GM12864 (cell line): ENCODE results near the gene IGSF11.
"Not testable (repeated sequence)": the region's sequence is repeated elsewhere in the genome, so short reads cannot be mapped to it uniquely, and the experiment has no call there.

ENCODE experiments used
- DNase-seq: peaks from one replicate; pipeline ENCODE4 v3.0.0-alpha.2; 2011; ENCODE audit warnings: low read depth
- H3K4me3 ChIP-seq: 2 replicates; pipeline ENCODE4 v1.5.1; 2011; ENCODE audit warnings: mild to moderate bottlenecking, low read depth, low read length, control low read depth
- TF ChIP-seq, protein P1 (sequence below): IDR thresholded peaks from 2 replicates; pipeline ENCODE4 v1.5.1; 2011; ENCODE audit warnings: low read depth, mild to moderate bottlenecking, moderate library complexity, low read length, control low read depth, inconsistent platforms; ENCODE audit errors: missing control alignments

Gene IGSF11, protein sequence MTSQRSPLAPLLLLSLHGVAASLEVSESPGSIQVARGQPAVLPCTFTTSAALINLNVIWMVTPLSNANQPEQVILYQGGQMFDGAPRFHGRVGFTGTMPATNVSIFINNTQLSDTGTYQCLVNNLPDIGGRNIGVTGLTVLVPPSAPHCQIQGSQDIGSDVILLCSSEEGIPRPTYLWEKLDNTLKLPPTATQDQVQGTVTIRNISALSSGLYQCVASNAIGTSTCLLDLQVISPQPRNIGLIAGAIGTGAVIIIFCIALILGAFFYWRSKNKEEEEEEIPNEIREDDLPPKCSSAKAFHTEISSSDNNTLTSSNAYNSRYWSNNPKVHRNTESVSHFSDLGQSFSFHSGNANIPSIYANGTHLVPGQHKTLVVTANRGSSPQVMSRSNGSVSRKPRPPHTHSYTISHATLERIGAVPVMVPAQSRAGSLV

DNA sequence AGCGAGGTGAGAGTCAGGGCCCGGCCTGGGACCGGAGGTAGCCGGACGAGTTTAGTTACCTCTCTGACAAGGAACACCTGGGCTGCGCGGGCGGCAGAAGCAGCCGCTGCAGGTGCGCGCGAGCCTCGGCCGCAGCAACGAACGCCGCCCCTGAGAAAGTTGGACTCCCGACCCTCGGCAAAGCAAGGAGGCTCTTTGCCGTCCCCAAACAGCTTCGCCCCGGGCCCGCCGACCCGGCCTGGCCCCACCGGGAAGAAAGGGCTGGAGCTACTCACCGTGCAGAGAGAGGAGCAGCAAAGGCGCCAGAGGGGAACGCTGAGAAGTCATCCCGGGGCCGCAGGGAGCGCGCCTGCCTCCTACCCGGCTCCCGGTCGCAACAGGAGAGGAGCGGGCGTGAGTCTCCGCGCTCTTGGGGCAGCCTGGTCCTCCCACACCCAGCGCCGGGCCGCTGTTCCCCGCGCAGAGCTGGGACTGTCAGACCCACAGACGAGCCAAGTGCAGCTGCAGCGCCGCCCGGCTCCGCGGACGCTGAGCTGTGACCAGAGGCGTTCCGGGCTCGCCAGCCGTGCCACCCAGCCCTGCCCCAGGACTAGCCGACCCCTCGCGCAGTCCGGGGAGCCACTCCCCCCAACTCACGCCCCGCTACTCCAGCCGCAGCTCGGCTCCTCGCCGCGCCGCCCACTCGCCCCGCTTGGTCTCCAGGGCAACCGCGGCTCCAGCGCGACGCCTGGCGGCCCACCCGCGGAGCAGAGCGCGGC, at the start of gene IGSF11:
TSS of gene IGSF11 (minus strand) at position 591 of the 758 bp plus-strand sequence. CDS start at position 327, 264 bp downstream.
- DNase-seq: no peak
- TF ChIP-seq, protein P1, sequence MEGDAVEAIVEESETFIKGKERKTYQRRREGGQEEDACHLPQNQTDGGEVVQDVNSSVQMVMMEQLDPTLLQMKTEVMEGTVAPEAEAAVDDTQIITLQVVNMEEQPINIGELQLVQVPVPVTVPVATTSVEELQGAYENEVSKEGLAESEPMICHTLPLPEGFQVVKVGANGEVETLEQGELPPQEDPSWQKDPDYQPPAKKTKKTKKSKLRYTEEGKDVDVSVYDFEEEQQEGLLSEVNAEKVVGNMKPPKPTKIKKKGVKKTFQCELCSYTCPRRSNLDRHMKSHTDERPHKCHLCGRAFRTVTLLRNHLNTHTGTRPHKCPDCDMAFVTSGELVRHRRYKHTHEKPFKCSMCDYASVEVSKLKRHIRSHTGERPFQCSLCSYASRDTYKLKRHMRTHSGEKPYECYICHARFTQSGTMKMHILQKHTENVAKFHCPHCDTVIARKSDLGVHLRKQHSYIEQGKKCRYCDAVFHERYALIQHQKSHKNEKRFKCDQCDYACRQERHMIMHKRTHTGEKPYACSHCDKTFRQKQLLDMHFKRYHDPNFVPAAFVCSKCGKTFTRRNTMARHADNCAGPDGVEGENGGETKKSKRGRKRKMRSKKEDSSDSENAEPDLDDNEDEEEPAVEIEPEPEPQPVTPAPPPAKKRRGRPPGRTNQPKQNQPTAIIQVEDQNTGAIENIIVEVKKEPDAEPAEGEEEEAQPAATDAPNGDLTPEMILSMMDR: peak; percentile 59
- peak within 1 kb of the TSS; percentile 49 for H3K4me3 ChIP-seq

DNA sequence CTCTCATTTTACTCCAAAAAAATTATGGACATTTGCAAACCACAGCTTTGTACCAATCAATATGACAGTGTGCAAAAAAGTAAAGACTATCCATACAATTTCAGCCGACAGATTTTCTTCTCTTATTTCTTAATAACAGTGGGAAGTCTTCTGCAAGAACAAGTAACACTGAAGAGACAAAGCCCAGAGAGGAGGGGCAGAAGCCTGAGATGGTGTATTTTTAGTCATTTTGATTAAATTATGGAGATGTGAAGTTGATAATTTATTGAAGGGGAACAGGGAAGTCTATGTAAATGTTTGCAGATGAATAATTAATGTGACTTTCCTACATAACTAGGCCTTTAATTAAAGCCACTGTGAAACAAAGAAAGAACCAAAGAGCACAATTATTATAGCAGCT, 45.7 kb upstream of the IGSF11 start:
- DNase-seq: no peak

DNA sequence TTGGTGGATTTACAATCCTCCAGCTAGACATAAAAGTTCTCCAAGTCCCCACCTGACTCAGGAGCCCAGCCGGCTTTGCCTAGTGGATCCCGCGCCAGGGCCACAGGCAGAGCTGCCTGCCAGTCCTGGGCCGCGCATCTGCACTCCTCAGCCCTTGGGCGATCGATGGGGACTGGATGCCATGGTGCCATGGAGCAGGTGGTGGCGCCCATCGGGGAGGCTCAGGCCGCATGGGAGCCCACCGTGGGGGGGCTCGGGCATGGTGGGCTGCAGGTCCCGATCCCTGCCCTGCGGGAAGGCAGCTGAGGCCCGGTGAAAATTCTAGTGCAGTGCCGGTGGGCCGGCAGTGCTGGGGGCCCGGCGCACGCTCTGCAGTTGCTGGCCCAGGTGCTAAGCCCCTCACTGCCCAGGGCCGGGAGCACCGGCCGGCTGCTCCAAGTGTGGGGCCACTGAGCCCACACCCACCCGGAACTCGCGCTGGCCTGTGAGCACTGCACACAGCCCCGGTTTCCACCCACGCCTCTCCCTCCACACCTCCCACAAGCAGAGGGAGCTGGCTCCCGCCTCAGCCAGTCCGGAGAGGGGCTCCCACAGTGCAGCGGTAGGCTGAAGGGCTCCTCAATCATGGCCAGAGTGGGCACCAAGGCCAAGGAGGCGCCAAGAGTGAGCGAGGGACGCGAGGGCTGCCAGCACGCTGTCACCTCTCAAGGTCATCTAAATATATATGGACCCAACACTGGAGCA, 38.8 kb upstream of the IGSF11 start:
- TF ChIP-seq, protein P1: no peak
- DNase-seq: no peak

More for the DNA sequence above, 45.7 kb upstream of the IGSF11 start:
- H3K4me3 ChIP-seq: no peak overlapping the region
- TF ChIP-seq, protein P1: no peak

DNA sequence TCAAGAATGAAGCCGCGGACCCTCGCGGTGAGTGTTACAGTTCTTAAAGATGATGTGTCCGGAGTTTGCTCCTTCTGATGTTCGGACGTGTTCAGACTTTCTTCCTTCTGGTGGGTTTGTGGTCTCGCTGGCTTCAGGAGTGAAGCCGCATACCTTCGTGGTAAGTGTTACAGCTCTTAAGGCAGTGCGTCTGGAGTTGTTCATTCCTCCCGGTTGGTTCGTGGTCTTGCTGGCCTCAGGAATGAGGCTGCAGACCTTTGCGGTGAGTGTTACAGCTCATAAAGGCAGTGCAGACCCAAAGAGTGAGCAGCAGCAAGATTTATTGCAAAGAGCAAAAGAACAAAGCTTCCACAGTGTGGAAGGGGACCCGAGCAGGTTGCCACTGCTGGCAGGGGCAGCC, 37.8 kb upstream of the IGSF11 start:
- H3K4me3 ChIP-seq, DNase-seq: not testable (repeated sequence)

More for the DNA sequence above, 38.8 kb upstream of the IGSF11 start:
- no peak overlapping the region for H3K4me3 ChIP-seq

DNA sequence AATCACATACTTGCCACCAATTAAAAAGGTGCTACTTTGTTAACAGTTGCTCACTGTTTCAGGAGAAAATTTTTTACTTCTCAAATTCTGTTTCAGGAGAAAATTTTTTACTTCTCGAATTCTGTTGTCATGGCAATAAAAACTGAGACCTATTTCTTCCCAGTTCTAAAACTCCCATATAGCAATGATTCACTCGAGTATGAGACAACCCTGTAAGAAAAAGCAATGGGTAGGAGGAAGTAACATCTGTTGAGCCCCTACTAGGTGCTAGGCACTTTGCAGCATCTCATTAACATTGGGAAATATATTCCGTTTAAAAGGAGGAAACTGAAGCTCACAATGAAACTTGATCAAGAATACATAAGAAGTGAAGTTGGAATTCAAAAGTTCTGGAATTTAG, 35.1 kb upstream of the IGSF11 start:
- TF ChIP-seq, protein P1: no peak
- no peak for DNase-seq
- H3K4me3 ChIP-seq: no peak overlapping the region

DNA sequence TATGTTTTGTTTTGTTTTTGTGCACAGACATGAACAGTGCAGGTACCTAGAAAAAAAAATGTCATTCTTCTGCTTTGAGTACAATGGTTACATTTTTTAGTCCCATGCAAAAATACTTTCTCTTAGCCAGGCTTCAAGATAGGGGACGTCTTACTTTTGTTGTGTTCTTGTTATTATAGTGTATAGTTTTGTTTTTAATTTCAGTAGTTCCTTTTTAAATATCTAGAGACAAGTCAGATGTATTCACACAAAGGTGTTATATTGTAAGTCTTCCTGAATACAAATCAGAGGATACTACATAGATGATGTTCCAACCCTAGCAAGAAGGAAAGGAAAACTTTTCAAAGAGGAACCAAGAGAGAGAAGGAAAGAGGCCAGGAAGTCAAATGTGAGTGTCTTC, 28.8 kb upstream of the IGSF11 start:
- no peak for DNase-seq
- no peak overlapping the region for H3K4me3 ChIP-seq
- TF ChIP-seq, protein P1: no peak

DNA sequence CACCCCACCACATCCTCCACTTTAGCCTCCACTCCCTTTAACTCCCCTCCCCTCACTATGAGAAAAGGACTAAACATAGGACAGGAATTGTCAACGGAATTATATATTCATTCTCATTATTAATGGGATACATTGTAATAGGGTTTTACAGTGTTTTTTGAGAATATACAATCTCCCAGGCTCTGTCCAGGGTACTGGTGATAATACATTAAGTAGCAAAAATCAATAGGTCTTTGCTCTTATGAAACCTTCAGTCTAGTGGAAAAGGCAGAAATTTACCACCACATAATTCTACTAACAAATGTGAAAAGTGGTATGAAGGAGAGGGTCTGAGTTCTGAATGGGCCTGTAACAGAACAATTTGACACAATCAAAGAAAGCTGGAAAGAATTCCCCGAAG, 28.2 kb upstream of the IGSF11 start:
- no peak overlapping the region for H3K4me3 ChIP-seq
- no peak for DNase-seq
- TF ChIP-seq, protein P1: no peak
